Hippocampal formation (tissue), 2 donors: ENCODE measurements around the gene MUC22.
A peak's percentile ranks its signal among the peaks of the same experiment; 100 is the strongest.

ENCODE experiments used
- DNase-seq, 2 donors: peaks; one replicate each; lab custom pipeline; 2025; lab: John Stamatoyannopoulos, UW

The MUC22 gene

DNA sequence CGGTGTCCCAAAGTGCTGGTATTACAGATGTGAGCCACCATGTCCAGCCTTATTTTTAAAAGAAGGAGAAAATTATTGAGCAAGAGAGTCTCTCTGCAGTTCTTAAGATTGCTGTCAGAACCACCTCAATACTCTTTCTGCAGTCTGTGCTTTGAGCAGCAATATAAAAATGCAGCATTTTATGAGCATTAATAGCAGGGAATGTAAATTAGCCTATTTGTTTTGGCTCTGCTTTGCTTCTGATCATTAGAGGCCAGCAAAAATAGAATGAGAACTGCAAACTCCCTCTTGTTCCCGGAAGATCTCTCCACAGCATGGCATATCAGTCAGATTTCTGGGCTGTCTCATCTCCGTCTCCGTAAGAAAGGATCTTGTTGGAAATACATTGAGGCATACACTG is 66.3 kb downstream of the MUC22 start:
- DNase-seq: no peak

DNA sequence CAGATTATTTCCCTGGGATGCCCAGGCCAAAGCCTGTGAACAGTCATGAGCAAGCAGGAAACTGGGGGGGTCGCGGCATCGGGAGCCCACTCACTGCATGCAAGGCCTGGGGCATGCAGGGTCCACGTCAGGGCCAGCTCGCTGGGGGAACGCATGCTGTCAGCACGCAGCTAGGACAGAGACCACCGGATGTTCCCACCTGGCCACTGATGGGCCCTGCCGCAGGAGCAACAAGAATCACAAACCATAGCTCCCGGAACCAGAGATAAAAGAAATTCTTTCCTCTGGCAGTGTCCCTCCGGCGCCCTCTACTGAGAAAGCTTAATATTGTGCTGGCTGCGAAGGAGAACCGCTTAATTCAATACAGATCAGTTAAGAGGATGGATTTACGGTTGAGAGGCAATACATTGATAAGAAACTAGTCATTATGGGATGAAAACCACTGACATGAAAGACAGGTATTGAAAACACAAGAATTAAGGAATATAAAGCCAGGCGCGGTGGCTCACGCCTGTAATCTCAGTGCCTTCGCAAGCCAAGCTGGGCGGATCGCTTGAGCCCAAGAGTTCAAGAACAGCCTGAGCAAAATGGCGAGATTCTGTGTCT is 69.5 kb downstream of the MUC22 start:
- DNase-seq: peak; percentile 62 to 74

DNA sequence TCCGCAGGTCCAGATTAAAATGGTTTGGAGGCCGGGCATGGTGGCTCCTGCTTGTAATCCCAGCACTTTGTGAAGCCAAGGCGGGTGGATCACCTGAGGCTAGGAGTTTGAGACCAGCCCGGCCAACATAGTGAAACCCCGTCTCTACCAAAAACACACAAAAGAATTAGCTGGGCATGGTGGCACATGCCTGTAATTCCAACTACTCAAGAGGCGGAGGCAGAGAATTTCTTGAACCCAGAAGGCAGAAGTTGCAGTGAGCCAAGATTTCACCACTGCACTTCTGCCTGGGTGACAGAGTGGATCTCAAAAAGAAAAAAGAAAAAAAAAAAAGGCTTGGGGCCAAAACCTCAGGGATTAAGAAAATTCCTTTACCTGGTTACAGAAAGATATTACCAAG is 71.6 kb downstream of the MUC22 start:
- no peak for DNase-seq

DNA sequence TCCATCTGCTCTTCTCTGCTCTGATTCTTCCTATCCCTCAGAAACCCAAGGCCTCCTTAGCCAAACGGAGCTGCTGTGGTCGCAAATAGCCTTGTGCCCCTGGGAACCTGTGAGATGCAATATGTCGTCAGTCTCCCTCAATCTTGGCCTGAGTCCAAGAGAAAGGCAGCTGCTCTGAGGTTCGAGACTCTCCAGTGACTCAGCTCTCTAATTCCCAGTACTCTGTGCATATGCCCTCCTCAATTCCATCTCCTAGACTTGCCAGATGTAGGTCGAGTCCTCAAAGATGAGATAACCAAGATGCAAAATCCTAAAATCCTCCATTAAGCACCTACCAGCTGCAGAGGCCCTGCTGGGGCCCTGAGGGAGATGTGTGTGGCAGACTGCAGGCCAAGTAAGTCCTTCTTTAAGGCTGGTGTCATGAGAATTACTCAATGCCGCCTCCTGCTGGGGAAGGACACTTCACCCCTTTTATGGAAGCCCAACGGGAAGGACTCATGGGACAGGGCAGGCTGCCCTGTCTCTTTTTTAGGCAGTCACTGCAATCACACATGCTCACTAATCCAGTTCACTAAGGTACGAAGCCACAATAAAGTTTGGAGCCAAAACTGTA is 73.6 kb downstream of the MUC22 start:
- DNase-seq: no peak
